Measurements from ENCODE around the gene MYH9.
A peak's percentile ranks its signal among the peaks of the same experiment; 100 is the strongest.
"Not testable (repeated sequence)": the region's sequence is repeated elsewhere in the genome, so short reads cannot be mapped to it uniquely, and the experiment has no call there.

Gene MYH9

GRCh38 chr22:36387959-36388726, at the start of gene MYH9:
Gene MYH9 (minus strand): TSS chr22:36387967. CDS start chr22:36349236, 38,731 bp downstream.
- TF ChIP-seq CTCF (IDR thresholded peaks at IDR 0.05; ENCODE audit: extremely low read depth, missing control alignments), result no peak
- peak; percentile 99 for DNase-seq (ENCODE audit: low spot score)

GRCh38 chr22:36435516-36436415, 48.0 kb upstream of the MYH9 start:
- DNase-seq (ENCODE audit: low spot score), result peak; percentile 54
- TF ChIP-seq CTCF (IDR thresholded peaks at IDR 0.05; ENCODE audit: extremely low read depth, missing control alignments), result no peak

GRCh38 chr22:36433318-36434231, 45.8 kb upstream of the MYH9 start:
- no peak for DNase-seq (ENCODE audit: low spot score)
- no peak for TF ChIP-seq CTCF (IDR thresholded peaks at IDR 0.05; ENCODE audit: extremely low read depth, missing control alignments)

GRCh38 chr22:36432592-36433317, 45.0 kb upstream of the MYH9 start:
- TF ChIP-seq CTCF (IDR thresholded peaks at IDR 0.05; ENCODE audit: extremely low read depth, missing control alignments), result no peak
- no peak for DNase-seq (ENCODE audit: low spot score)

DNA sequence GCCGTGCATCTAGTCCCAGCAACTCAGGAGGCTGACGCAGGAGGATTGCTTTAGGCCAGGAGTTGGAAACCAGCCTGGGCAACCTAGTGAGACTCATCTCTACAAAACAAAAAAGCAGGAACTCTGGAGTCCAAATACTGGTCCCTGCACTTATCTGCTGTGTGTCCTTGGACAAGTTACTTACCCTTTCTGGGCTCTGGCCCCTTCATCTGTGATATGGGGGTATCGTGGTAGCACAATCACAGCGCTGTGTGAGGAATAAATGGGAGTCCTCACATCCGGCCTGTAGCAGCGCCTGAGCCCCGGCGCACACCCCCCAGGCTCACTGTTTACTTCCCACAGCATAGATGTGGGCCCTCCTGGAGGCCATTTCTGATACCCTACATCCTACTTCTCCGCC, 44.2 kb upstream of the MYH9 start:
- no peak for TF ChIP-seq CTCF (IDR thresholded peaks at IDR 0.05; ENCODE audit: extremely low read depth, missing control alignments)
- no peak for DNase-seq (ENCODE audit: low spot score)

DNA sequence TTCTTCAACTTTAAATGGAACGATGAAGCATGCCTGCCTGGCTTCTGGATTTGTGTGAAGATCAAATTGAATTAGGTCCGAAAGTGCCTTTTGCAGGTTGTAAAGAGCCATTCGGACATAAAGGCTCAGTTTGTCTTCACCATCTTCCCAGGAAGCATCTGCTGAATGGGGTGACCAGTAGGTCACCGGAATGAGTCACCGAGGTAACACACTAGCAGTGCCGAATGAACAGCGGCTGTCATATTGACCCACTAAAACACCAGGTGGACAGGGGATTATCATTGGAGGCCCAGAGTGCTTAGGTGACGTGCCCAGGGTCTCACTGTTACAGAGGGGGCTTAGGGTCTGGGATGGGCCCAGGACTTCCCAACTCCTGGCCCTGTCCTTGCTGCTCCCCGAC, 43.1 kb upstream of the MYH9 start:
- no peak for TF ChIP-seq CTCF (IDR thresholded peaks at IDR 0.05; ENCODE audit: extremely low read depth, missing control alignments)
- DNase-seq (ENCODE audit: low spot score), result no peak

DNA sequence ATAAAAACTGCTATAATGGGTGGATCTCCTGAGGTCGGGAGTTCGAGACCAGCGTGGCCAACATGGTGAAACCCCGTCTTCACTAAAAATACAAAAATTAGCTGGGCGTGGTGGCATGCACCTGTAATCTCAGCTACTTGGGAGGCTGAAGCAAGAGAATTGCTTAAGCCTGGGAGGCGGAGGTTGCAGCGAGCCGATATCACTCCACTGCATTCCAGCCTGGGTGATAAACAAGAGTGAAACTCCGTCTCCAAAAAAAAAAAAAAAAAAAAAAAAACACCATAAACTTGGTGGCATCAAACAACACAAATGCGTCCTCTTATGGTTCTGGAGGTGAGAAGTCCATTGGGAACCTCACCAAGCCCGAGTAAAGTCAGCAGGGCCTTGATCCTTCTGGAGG, 40.2 kb upstream of the MYH9 start:
- DNase-seq (ENCODE audit: low spot score), result not testable (repeated sequence)

All from GM20000 (cell line).